ENCODE data around the gene FAM3A.
"Not testable (repeated sequence)": the region's sequence is repeated elsewhere in the genome, so short reads cannot be mapped to it uniquely, and the experiment has no call there.

- TF ChIP-seq CTCF (IDR thresholded peaks at IDR 0.05; ENCODE audit: borderline replicate concordance, extremely low read depth, low read length, poor library complexity, severe bottlenecking); EZH2 (IDR thresholded peaks at IDR 0.05; ENCODE audit: borderline replicate concordance, low read depth, low read length, severe bottlenecking): not testable (repeated sequence)
These were observed 42.9 kb upstream of the FAM3A start for GRCh38 chrX:154558896-154559295.

All from DND-41 (cell line).